Measurements from ENCODE around the gene BMP7.

BMP7 gene

GRCh38 chr20:57146155-57146554 lies 120.3 kb downstream of the BMP7 start:
- no peak overlapping the region for H3K4me3 ChIP-seq (ENCODE audit: low read length)
- no peaks in the 10 kb centered on the region for H3K36me3 ChIP-seq (ENCODE audit: insufficient read depth, low read length)
- no peaks in the 10 kb centered on the region for H3K4me1 ChIP-seq (ENCODE audit: insufficient read depth, low read length)
- H3K9me3 ChIP-seq (ENCODE audit: low read length) = no peaks in the 10 kb centered on the region
- no peaks in the 10 kb centered on the region for H3K27me3 ChIP-seq (ENCODE audit: insufficient read depth, low read length)
- H2AFZ ChIP-seq (ENCODE audit: low read depth, low read length) = no peak overlapping the region

GRCh38 chr20:57145089-57145631 lies 121.3 kb downstream of the BMP7 start:
- Histone ChIP-seq H3K27me3 (ENCODE audit: insufficient read depth, low read length) (no peaks in the 10 kb centered on the region), H2AFZ (ENCODE audit: low read depth, low read length) (no peak overlapping the region), H3K9me3 (ENCODE audit: low read length) (no peaks in the 10 kb centered on the region), H3K36me3 (ENCODE audit: insufficient read depth, low read length) (no peaks in the 10 kb centered on the region), H3K4me3 (ENCODE audit: low read length) (no peak overlapping the region), H3K4me1 (ENCODE audit: insufficient read depth, low read length) (no peaks in the 10 kb centered on the region)

GRCh38 chr20:57143173-57143572 lies 123.3 kb downstream of the BMP7 start:
- Histone ChIP-seq H3K4me3 (ENCODE audit: low read length) (no peak overlapping the region), H3K27me3 (ENCODE audit: insufficient read depth, low read length) (peaks cover 2% of the 10 kb centered on the region), H3K36me3 (ENCODE audit: insufficient read depth, low read length) (no peaks in the 10 kb centered on the region)

GRCh38 chr20:57142667-57143066 lies 123.8 kb downstream of the BMP7 start:
- Histone ChIP-seq H3K4me1 (ENCODE audit: insufficient read depth, low read length) (no peaks in the 10 kb centered on the region), H3K27me3 (ENCODE audit: insufficient read depth, low read length) (peaks cover 2% of the 10 kb centered on the region), H2AFZ (ENCODE audit: low read depth, low read length) (no peak overlapping the region), H3K9me3 (ENCODE audit: low read length) (no peaks in the 10 kb centered on the region), H3K4me3 (ENCODE audit: low read length) (no peak overlapping the region), H3K36me3 (ENCODE audit: insufficient read depth, low read length) (no peaks in the 10 kb centered on the region)

More at GRCh38 chr20:57143173-57143572, 123.3 kb downstream of the BMP7 start:
- Histone ChIP-seq H2AFZ (ENCODE audit: low read depth, low read length) (no peak overlapping the region), H3K4me1 (ENCODE audit: insufficient read depth, low read length) (no peaks in the 10 kb centered on the region), H3K9me3 (ENCODE audit: low read length) (no peaks in the 10 kb centered on the region)

DNA sequence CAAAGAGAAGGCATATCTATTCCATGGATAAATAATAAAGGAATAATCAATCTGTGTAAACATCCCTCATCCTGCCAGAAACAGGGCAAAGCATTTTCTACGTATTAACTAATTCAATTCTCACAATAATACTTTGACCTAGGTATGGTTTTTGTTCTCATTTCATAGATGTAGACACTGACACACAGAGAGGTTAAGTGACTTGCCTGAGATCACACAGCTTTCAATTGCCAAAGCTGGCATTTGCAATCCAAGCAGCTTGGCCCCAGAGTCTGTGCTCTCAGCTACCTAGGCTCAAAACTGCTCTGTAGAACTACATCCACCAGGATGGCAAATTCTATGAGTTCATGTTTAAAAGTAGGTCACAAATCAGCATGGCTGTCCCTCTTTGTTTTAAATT lies 124.9 kb downstream of the BMP7 start:
- Histone ChIP-seq H3K9me3 (ENCODE audit: low read length) (no peaks in the 10 kb centered on the region), H2AFZ (ENCODE audit: low read depth, low read length) (no peak overlapping the region), H3K4me1 (ENCODE audit: insufficient read depth, low read length) (no peaks in the 10 kb centered on the region), H3K4me3 (ENCODE audit: low read length) (no peak overlapping the region), H3K36me3 (ENCODE audit: insufficient read depth, low read length) (no peaks in the 10 kb centered on the region), H3K27me3 (ENCODE audit: insufficient read depth, low read length) (peaks cover 2% of the 10 kb centered on the region)

GRCh38 chr20:57140416-57140965 lies 126.0 kb downstream of the BMP7 start:
- Histone ChIP-seq H3K4me1 (ENCODE audit: insufficient read depth, low read length) (no peaks in the 10 kb centered on the region), H3K9me3 (ENCODE audit: low read length) (no peaks in the 10 kb centered on the region), H2AFZ (ENCODE audit: low read depth, low read length) (no peak overlapping the region), H3K4me3 (ENCODE audit: low read length) (no peak overlapping the region), H3K27me3 (ENCODE audit: insufficient read depth, low read length) (peaks cover 2% of the 10 kb centered on the region), H3K36me3 (ENCODE audit: insufficient read depth, low read length) (no peaks in the 10 kb centered on the region)

- Histone ChIP-seq H3K36me3 (ENCODE audit: insufficient read depth, low read length) (no peaks in the 10 kb centered on the region), H3K4me3 (ENCODE audit: low read length) (no peak overlapping the region), H3K4me1 (ENCODE audit: insufficient read depth, low read length) (no peaks in the 10 kb centered on the region), H2AFZ (ENCODE audit: low read depth, low read length) (no peak overlapping the region), H3K27me3 (ENCODE audit: insufficient read depth, low read length) (peaks cover 2% of the 10 kb centered on the region), H3K9me3 (ENCODE audit: low read length) (no peaks in the 10 kb centered on the region)
These were observed 126.9 kb downstream of the BMP7 start for GRCh38 chr20:57139342-57140093.

DNA sequence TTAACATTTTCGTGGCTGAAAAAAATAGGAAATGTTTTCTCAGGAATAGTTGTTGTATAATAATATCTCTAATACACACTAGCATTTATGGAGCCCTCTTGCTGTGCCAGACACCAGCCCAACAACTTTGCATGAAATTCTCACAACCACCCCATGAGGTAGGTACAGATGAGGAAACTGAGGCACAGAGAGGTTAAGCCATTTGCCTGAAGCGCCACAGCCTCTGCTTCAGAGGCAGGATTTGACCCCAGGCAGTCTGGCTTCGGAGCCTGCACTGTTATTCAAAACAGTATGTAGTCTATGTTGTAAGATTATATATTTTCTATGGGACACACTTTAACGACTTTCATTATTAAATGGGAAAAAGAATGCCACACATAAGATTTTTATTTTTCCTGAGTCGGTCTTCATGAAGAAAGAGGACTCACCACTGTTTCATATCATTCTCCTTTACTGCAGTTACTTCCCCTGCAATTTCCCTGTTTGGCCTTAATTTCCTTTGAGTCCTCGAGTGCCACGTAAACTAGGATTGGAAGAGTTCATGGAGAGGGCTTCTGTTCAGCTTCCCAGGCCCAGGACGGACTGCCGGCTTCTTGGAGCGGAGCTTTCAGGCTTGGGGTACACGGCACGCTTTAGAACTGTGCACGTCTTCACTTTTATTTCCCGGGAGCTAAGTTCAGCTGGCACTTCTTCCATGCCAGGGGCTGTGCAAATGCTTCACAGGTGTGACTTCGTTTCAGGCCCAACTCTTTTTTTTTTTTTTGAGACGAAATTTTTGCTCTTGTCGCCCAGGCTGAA lies 128.0 kb downstream of the BMP7 start:
- no peaks in the 10 kb centered on the region for H3K9me3 ChIP-seq (ENCODE audit: low read length)
- H2AFZ ChIP-seq (ENCODE audit: low read depth, low read length) = no peak overlapping the region
- no peaks in the 10 kb centered on the region for H3K4me1 ChIP-seq (ENCODE audit: insufficient read depth, low read length)
- no peaks in the 10 kb centered on the region for H3K36me3 ChIP-seq (ENCODE audit: insufficient read depth, low read length)
- peaks cover 2% of the 10 kb centered on the region for H3K27me3 ChIP-seq (ENCODE audit: insufficient read depth, low read length)
- H3K4me3 ChIP-seq (ENCODE audit: low read length) = no peak overlapping the region

- H3K27me3 ChIP-seq (ENCODE audit: insufficient read depth, low read length) = peaks cover 3% of the 10 kb centered on the region
- no peak overlapping the region for H2AFZ ChIP-seq (ENCODE audit: low read depth, low read length)
- no peak overlapping the region for H3K4me3 ChIP-seq (ENCODE audit: low read length)
- no peaks in the 10 kb centered on the region for H3K4me1 ChIP-seq (ENCODE audit: insufficient read depth, low read length)
- no peaks in the 10 kb centered on the region for H3K36me3 ChIP-seq (ENCODE audit: insufficient read depth, low read length)
- no peaks in the 10 kb centered on the region for H3K9me3 ChIP-seq (ENCODE audit: low read length)
These were observed 128.8 kb downstream of the BMP7 start for GRCh38 chr20:57137676-57138075.

- Histone ChIP-seq H3K36me3 (ENCODE audit: insufficient read depth, low read length) (no peaks in the 10 kb centered on the region), H3K9me3 (ENCODE audit: low read length) (no peaks in the 10 kb centered on the region), H3K27me3 (ENCODE audit: insufficient read depth, low read length) (peaks cover 5% of the 10 kb centered on the region), H2AFZ (ENCODE audit: low read depth, low read length) (no peak overlapping the region), H3K4me1 (ENCODE audit: insufficient read depth, low read length) (no peaks in the 10 kb centered on the region), H3K4me3 (ENCODE audit: low read length) (no peak overlapping the region)
These were observed 129.7 kb downstream of the BMP7 start for GRCh38 chr20:57136734-57137133.

GRCh38 chr20:57135875-57136274 lies 130.6 kb downstream of the BMP7 start:
- Histone ChIP-seq H3K27me3 (ENCODE audit: insufficient read depth, low read length) (peaks cover 5% of the 10 kb centered on the region), H3K9me3 (ENCODE audit: low read length) (no peaks in the 10 kb centered on the region), H3K4me3 (ENCODE audit: low read length) (no peak overlapping the region), H3K4me1 (ENCODE audit: insufficient read depth, low read length) (no peaks in the 10 kb centered on the region), H3K36me3 (ENCODE audit: insufficient read depth, low read length) (no peaks in the 10 kb centered on the region), H2AFZ (ENCODE audit: low read depth, low read length) (no peak overlapping the region)

DNA sequence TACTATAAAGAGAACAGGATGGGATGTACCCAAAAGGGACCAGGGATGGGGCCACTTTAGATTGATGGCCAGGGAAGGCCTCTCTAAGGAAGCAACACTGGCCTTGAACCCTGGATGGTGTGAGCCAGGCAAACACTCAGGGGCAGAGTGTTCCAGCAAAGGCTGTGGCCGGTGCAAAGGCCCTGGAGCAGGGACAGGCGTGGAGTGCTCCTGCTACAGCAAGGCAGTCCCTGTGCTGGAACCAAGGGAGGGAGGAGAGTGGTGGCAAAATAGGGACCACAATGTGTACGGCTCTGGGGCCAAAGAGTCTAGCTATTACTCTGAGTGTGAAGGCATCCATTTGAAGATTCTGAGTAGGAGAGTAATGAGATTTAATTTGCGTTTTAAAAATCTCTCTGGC lies 131.6 kb downstream of the BMP7 start:
- no peaks in the 10 kb centered on the region for H3K4me1 ChIP-seq (ENCODE audit: insufficient read depth, low read length)
- H3K4me3 ChIP-seq (ENCODE audit: low read length) = no peak overlapping the region
- H3K27me3 ChIP-seq (ENCODE audit: insufficient read depth, low read length) = peaks cover 5% of the 10 kb centered on the region
- H3K36me3 ChIP-seq (ENCODE audit: insufficient read depth, low read length) = no peaks in the 10 kb centered on the region
- no peak overlapping the region for H2AFZ ChIP-seq (ENCODE audit: low read depth, low read length)
- no peaks in the 10 kb centered on the region for H3K9me3 ChIP-seq (ENCODE audit: low read length)

All from neuron (in vitro differentiated cells).